Fibroblast of upper back skin (primary cell): ENCODE data around the gene LDLRAD4.

Experiments
- DNase-seq: peaks from one replicate; pipeline ENCODE4 v3.0.0-alpha.2; 2013

LDLRAD4 gene

GRCh38 chr18:13268158-13269012 is 49.8 kb downstream of the LDLRAD4 start:
- peak; percentile 64 for DNase-seq

- DNase-seq, result peak; percentile 31
Measured at GRCh38 chr18:13269013-13269280, 50.4 kb downstream of the LDLRAD4 start.

GRCh38 chr18:13269521-13270011 is 51.0 kb downstream of the LDLRAD4 start:
- DNase-seq, result no peak

GRCh38 chr18:13270279-13270855 is 51.8 kb downstream of the LDLRAD4 start:
- DNase-seq, result no peak

GRCh38 chr18:13271302-13271911 is 52.8 kb downstream of the LDLRAD4 start:
- no peak for DNase-seq

GRCh38 chr18:13272416-13272815 is 53.9 kb downstream of the LDLRAD4 start:
- DNase-seq, result no peak

- no peak for DNase-seq
Measured at GRCh38 chr18:13273800-13274199, 55.2 kb downstream of the LDLRAD4 start.

- no peak for DNase-seq
Measured at GRCh38 chr18:13275075-13275474, 56.5 kb downstream of the LDLRAD4 start.

GRCh38 chr18:13276530-13277520 is 58.3 kb downstream of the LDLRAD4 start:
- DNase-seq, result peak; percentile 25

GRCh38 chr18:13278062-13278630 is 59.6 kb downstream of the LDLRAD4 start:
- DNase-seq, result no peak

- no peak for DNase-seq
Measured at GRCh38 chr18:13279181-13280069, 60.9 kb downstream of the LDLRAD4 start.

GRCh38 chr18:13280070-13280795 is 61.7 kb downstream of the LDLRAD4 start:
- DNase-seq, result peak; percentile 55

- no peak for DNase-seq
Measured at GRCh38 chr18:13281406-13281805, 62.8 kb downstream of the LDLRAD4 start.

- no peak for DNase-seq
Measured at GRCh38 chr18:13283746-13284145, 65.2 kb downstream of the LDLRAD4 start.

GRCh38 chr18:13284330-13285027 is 65.9 kb downstream of the LDLRAD4 start:
- no peak for DNase-seq

GRCh38 chr18:13285874-13286273 is 67.3 kb downstream of the LDLRAD4 start:
- DNase-seq, result no peak

- no peak for DNase-seq
Measured at GRCh38 chr18:13286456-13287125, 68.0 kb downstream of the LDLRAD4 start.

- no peak for DNase-seq
Measured at GRCh38 chr18:13287372-13287771, 68.8 kb downstream of the LDLRAD4 start.

GRCh38 chr18:13288509-13289133 is 70.1 kb downstream of the LDLRAD4 start:
- DNase-seq, result no peak
